Nephron (organoid): ENCODE results near the gene RGS6.

Experiments
- H3K27ac Mint-ChIP-seq, 3 experiments: 2 replicates each; pipeline ENCODE4 v1.8.0; 2020; ENCODE audit warnings: mixed read lengths in 3 of 3, mild to moderate bottlenecking in 2 of 3, moderate library complexity in 1 of 3
- H3K27me3 Mint-ChIP-seq: 2 replicates; pipeline ENCODE4 v1.8.0; 2021; ENCODE audit warnings: low read depth, mild to moderate bottlenecking, moderate library complexity, mixed read lengths
- H3K36me3 Mint-ChIP-seq: 2 replicates; pipeline ENCODE4 v1.8.0; 2020; ENCODE audit warnings: low read depth, mixed read lengths
- H3K4me1 Mint-ChIP-seq: 2 replicates; pipeline ENCODE4 v1.8.0; 2020; ENCODE audit warnings: mixed read lengths
- H3K4me3 Mint-ChIP-seq, 3 experiments: 2 replicates each; pipeline ENCODE4 v1.8.0; 2020; ENCODE audit warnings: mild to moderate bottlenecking in 3 of 3, mixed read lengths in 3 of 3, moderate library complexity in 2 of 3
- H3K9me3 Mint-ChIP-seq: 2 replicates; pipeline ENCODE4 v1.8.0; 2020; ENCODE audit warnings: mixed read lengths
- CTCF ChIP-seq, 3 experiments: fragments of 200-600 bp; sonication (generic); IDR thresholded peaks; one replicate each; pipeline ENCODE4 v1.5.0; 2021; ENCODE audit warnings: antibody characterized with exemption in 3 of 3; ENCODE audit not compliant: unreplicated experiment in 3 of 3

Gene RGS6

DNA sequence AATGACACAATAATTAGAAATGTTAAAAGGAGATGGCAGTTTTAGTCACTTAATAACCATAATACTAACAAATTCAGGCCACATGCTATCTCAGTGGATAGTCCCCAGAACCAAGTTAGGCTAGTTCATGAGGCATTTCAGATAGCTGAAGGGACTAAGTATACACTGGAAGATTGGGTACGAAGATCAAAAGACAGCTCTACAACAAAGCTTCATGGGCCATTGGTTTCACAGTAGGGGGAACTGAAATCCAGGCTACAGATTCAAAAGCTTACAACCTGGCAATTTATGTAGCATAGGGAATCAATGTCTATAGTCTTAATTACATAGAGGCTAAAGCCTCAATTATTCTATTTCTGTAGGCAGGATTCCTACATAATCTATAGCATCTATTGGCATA is 343.0 kb downstream of the RGS6 start:
- Mint-ChIP-seq H3K36me3 (no peaks in the 10 kb centered on the region), H3K27ac (no peak overlapping the region), H3K9me3 (peaks cover 6% of the 10 kb centered on the region), H3K4me3 (no peak overlapping the region), H3K27me3 (no peaks in the 10 kb centered on the region), H3K4me1 (no peaks in the 10 kb centered on the region)
- no peak for TF ChIP-seq CTCF (IDR thresholded peaks at IDR 0.05; ENCODE audit: unreplicated experiment in 3 of 3)

DNA sequence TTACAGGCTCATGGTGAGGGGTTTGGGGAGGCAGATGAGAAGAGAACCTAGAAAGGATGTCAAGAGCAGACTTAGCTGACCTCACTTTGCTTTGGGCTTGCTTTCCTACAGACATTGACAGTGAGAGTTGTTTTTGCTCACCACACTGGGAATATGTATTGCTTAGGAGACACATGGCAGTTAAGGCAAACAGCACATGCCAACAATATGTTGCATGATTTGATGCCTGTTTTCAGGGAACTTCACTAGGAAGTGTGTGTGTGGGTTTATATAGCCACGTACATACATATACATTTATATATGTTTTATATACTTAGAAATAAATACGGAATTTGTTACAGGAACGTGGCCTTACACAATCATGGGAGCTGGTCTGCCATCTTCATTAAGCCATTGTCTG is 346.1 kb downstream of the RGS6 start:
- Mint-ChIP-seq H3K36me3 (no peaks in the 10 kb centered on the region), H3K27me3 (no peaks in the 10 kb centered on the region), H3K27ac (no peak overlapping the region), H3K4me3 (no peak overlapping the region), H3K4me1 (no peaks in the 10 kb centered on the region), H3K9me3 (peaks cover 17% of the 10 kb centered on the region)
- TF ChIP-seq CTCF (IDR thresholded peaks at IDR 0.05; ENCODE audit: unreplicated experiment in 3 of 3): no peak

DNA sequence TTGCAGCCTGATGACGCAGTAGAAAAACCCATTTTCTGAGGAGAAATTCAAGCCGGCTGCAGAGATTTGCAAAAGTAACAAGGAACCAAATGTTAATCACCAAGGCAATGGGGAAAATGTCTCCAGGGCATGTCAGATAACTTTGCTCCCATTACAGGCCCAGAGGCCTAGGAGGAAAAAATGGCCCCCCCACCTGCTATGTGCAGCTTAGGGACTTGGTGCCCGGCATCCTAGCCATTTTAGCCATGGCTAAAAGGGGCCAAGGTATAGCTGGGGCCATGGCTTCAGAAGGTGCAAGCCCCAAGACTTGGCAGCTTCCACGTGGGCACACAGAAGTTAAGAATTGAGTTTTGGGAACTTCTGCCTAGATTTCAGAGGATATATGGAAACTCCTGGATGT is 351.9 kb downstream of the RGS6 start:
- peaks cover 43% of the 10 kb centered on the region for H3K9me3 Mint-ChIP-seq
- no peak for TF ChIP-seq CTCF (IDR thresholded peaks at IDR 0.05; ENCODE audit: unreplicated experiment in 3 of 3)
- peaks cover 6% of the 10 kb centered on the region for H3K36me3 Mint-ChIP-seq
- no peaks in the 10 kb centered on the region for H3K4me1 Mint-ChIP-seq
- no peak overlapping the region for H3K4me3 Mint-ChIP-seq
- no peak overlapping the region for H3K27ac Mint-ChIP-seq
- H3K27me3 Mint-ChIP-seq: no peaks in the 10 kb centered on the region

DNA sequence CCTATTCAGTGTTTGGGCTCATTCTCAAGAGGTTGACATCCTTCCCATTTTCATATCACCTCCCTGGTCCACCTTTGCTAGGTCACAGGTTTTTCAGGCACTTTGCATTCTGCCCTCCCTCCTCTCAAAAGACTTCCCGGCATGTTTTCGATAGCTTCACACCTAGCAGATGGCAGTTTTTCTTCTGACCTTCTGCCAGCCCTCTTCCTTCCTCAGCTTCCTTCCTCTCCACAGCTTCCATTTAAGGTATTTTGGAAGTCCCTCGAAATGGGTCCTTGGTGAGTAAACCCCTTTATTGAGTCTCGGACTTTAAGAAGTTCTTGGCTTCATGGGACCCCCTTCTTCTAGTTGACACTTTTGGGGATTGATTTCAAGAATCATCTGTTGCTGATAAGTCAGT is 358.0 kb downstream of the RGS6 start:
- Mint-ChIP-seq H3K4me3 (no peak overlapping the region), H3K27ac (no peak overlapping the region), H3K36me3 (no peaks in the 10 kb centered on the region), H3K9me3 (peaks cover 14% of the 10 kb centered on the region), H3K4me1 (peaks cover 9% of the 10 kb centered on the region), H3K27me3 (no peaks in the 10 kb centered on the region)
- no peak for TF ChIP-seq CTCF (IDR thresholded peaks at IDR 0.05; ENCODE audit: unreplicated experiment in 3 of 3)

DNA sequence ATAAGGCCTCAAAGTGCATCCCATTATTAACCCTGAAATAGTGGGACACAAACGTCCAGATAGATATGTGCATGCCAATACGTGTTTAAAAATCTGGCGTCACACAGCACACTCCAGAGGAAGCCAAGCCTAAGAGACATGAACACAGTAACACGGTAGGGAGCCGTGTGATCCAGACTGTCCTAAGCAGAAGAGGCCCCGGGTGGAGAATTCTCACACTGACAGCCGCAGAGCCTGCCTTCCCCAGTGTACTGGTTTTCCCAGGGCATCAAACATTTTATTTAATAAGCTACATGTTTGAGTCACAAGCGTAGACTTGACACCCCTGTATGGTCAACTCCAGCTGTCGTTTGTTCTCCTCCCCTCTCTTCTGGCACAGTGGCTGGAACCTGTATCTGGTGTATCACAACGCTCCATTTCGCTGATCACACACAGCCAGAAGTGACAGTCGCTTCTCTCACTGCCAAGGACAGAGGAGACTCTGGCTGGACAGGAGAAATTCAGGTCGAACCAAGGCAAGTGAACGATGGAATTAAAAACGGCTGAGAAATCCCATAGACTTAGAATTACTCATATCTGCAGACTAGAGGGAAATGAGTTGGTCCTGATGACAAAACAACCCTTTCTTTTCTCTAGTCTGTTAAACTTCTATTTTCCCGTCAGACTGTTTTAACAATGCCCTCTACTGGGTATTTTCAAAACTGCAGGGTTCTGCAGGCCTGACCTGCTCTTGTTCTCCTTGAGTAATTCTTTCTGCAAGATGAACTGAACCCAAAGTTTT is 359.9 kb downstream of the RGS6 start:
- Mint-ChIP-seq H3K9me3 (peaks cover 3% of the 10 kb centered on the region), H3K4me3 (no peak overlapping the region), H3K4me1 (peaks cover 9% of the 10 kb centered on the region), H3K36me3 (no peaks in the 10 kb centered on the region), H3K27ac (peak overlapping the region in 2 of 3 experiments; percentile 40 to 43), H3K27me3 (no peaks in the 10 kb centered on the region)
- TF ChIP-seq CTCF (IDR thresholded peaks at IDR 0.05; ENCODE audit: unreplicated experiment in 3 of 3): peak; percentile 79 to 83 (median 81)

GRCh38 chr14:72292689-72293024 is 360.4 kb downstream of the RGS6 start:
- Mint-ChIP-seq H3K4me3 (no peak overlapping the region), H3K4me1 (peaks cover 9% of the 10 kb centered on the region), H3K9me3 (peaks cover 2% of the 10 kb centered on the region), H3K27ac (peak overlapping the region in 2 of 3 experiments; percentile 40 to 43), H3K27me3 (no peaks in the 10 kb centered on the region), H3K36me3 (no peaks in the 10 kb centered on the region)
- peak in 1 of 3 experiments; percentile 4 for TF ChIP-seq CTCF (IDR thresholded peaks at IDR 0.05; ENCODE audit: unreplicated experiment in 3 of 3)
